Right cardiac atrium (tissue), 5 donors: ENCODE measurements around the gene ZC3H13. TPM values are rescaled to one million over a fixed set of nuclear protein-coding genes. Genes with fewer than 3 reads are reported as not detected.
"Not testable (repeated sequence)": the region's sequence is repeated elsewhere in the genome, so short reads cannot be mapped to it uniquely, and the experiment has no call there.

Experiments used
- ATAC-seq, 2 donors: fragments of 200-7000 bp; cut with Tn5 transposase; one replicate each; pipeline versions ENCODE4 v1.8.0 to v1.9.1; 2020; ENCODE audit warnings: moderate library complexity in 2 of 2, mild to moderate bottlenecking in 1 of 2
- DNase-seq, 3 donors: peaks; one replicate each; pipeline ENCODE4 v3.0.0-alpha.2; 2020
- H3K27ac ChIP-seq: one replicate; pipeline ENCODE4 v1.5.1; 2013; ENCODE audit warnings: mild to moderate bottlenecking, low read length, control low read depth, moderate library complexity
- H3K27me3 ChIP-seq: one replicate; pipeline ENCODE4 v1.6.1; 2013; ENCODE audit not compliant: control insufficient read depth, insufficient read depth
- H3K4me1 ChIP-seq: one replicate; pipeline ENCODE4 v1.6.1; 2013; ENCODE audit warnings: low read length; ENCODE audit not compliant: control insufficient read depth, insufficient read depth
- H3K4me3 ChIP-seq: one replicate; pipeline ENCODE4 v1.5.1; 2013; ENCODE audit warnings: low read length, control low read depth
- H3K9me3 ChIP-seq: one replicate; pipeline ENCODE4 v1.6.1; 2013; ENCODE audit warnings: low read length; ENCODE audit not compliant: control insufficient read depth
- WGBS: extraction: QIAGEN DNeasy Blood & Tissue Kit; methylation state at CpG from one replicate; pipeline ENCODE4 v1.1.7; 2013; 5-methylcytosine and 5-hydroxymethylcytosine counted together
- intact Hi-C, 4 donors: fragments of 100-400 bp; cut with DNase I; formaldehyde crosslinking; loops; one replicate each; pipeline versions ENCODE4 v1.11.0 to v1.14.0; 2022 to 2023
- polyA plus RNA-seq: library from polyadenylated mRNA; stranded (reverse); fragments of 200-250 nt; gene quantifications from one replicate; pipeline ENCODE4 v1.2.3, GENCODE V29; 2013
- total RNA-seq, 4 donors: library from RNA; stranded (reverse); fragmentation: NEBNext Ultra II Directional; extraction: Animal tissue kit (Norgen Biotek cat#: 25700); gene quantifications; one replicate each; pipeline ENCODE4 v1.2.1, GENCODE V29; 2021
- donor health status: healthy with polysubstance abuse.
- donor health status: DM: no; HTN: yes; CAD: no.
- donor health status: DM: no; HTN: no; CAD: no.
- donor health status: DM: no; HTN: yes; CAD: no; lungs with severe emphysema.
- donor health status: DM: yes; HTN: yes; CAD: no.

The ZC3H13 gene
- total and polyA plus RNA-seq, 5 donors: 14.2 to 42.0 (median 34.6) TPM

DNA sequence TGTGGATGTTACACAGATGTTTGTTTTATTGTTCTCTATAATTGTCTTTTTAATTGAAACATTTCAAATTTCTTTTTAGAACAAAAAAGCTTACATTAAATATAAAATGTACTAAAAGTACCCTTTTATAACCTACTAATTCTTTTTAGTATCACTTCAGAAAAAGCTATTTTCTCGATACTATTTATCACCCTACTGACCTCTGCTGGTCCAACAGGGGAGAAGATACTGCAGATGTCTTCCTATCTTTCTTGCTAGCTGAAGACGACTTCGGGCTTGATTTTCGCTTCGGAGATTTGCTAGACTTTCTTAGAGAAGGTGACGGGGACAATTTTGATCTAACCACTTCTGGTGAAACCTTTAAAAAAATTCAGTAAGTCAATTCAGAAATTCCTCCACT lies 42.4 kb downstream of the ZC3H13 start:
- Histone ChIP-seq H3K4me1 (no peaks in the 10 kb centered on the region), H3K27ac (no peak overlapping the region), H3K4me3 (no peak overlapping the region), H3K9me3 (no peaks in the 10 kb centered on the region), H3K27me3 (no peaks in the 10 kb centered on the region)
- ATAC-seq (no peak), DNase-seq (no peak)
- 83% methylated on average over 6 of the region's 6 CpGs for WGBS
- intact Hi-C loops: no loop called here

DNA sequence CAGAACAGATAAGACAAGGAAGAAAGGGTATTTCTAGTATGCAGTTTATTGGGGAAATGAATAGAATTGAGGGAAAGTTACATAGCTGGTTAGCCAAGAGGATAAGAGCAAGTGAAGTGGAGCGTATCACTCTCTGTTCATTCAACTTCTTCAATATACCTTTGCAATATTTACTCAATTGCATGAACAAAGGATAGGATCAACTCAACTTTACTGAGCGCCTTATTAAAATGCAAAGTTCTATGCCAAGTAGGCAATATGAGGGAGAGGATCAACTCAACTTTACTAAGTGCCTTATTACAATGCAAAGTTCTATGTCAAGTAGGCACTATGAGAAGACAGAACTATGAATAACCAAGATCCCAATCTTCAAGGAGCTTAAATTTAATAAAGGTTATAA lies 43.9 kb downstream of the ZC3H13 start:
- ATAC-seq (no peak), DNase-seq (no peak)
- Histone ChIP-seq H3K9me3 (no peaks in the 10 kb centered on the region), H3K27ac (no peak overlapping the region), H3K4me1 (no peaks in the 10 kb centered on the region), H3K4me3 (no peak overlapping the region), H3K27me3 (no peaks in the 10 kb centered on the region)
- whole genome bisulfite sequencing: 96% methylated on average over 2 of the region's 2 CpGs
- intact Hi-C loops: no loop called here

DNA sequence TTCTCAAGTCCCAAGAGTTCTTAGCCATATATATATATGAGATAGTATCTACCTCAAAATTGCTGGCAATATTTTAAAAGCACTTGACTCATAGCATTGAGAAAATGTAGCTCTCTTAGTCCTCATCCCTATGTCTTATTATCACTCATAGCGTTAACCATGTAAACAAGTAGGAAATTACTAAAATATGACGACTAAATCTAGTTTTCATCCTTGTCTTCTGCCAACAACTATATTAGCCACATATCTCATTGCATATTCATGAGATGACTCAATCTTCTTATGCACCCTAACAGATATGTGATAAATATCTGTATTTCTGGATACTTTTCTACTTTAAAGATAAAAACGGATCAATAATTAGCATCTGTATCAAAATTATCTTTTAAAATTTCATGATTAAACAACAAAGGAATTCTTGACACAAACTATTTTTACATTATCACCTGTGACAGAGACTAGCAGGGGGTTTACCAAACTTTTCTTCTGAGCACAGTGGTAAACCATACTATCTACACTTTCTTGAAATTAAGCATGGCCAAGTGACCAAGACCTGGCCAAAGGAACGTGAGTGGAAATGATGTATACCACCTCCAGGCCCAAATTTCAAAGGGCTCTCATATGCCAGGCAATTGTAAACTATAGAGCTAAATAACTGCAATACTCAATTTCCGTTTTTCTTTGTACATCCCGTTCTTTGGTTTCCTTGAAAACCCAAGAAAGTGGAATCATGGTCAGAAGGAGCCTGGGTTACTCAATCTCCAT lies 45.7 kb downstream of the ZC3H13 start:
- intact Hi-C loops: no loop called here
- ATAC-seq: no peak

GRCh38 chr13:46004491-46004890 lies 48.1 kb downstream of the ZC3H13 start:
- Histone ChIP-seq H3K27ac (no peak overlapping the region), H3K4me1 (no peaks in the 10 kb centered on the region), H3K9me3 (no peaks in the 10 kb centered on the region), H3K4me3 (no peak overlapping the region), H3K27me3 (no peaks in the 10 kb centered on the region)
- DNase-seq: no peak
- ATAC-seq: no peak
- intact Hi-C loops: no loop called here
- WGBS: 98% methylated on average over 1 of the region's 1 CpG

More for the DNA sequence above, 45.7 kb downstream of the ZC3H13 start:
- Histone ChIP-seq H3K27me3 (no peaks in the 10 kb centered on the region), H3K4me1 (no peaks in the 10 kb centered on the region), H3K4me3 (no peak overlapping the region), H3K9me3 (no peaks in the 10 kb centered on the region), H3K27ac (no peak overlapping the region)
- no peak for DNase-seq
- 90% methylated on average over 6 of the region's 6 CpGs for WGBS

DNA sequence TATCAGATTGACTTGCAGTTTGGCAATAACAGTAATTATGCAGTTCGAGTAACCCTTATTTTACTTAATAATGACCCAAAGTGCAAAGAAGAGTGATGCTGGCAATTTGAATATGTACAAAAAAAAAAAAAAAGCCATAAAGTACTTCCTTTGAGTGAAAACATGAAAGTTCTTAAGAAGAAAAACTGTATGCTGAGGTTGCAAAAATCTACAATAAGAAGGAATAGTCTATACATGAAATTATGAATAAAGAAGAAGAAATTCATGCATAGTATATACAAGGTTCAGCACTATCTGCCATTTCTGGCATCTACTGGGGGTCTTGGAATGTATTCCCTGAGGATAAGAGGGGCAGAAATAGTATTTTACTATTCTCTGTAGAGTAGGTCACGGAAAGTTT lies 55.9 kb downstream of the ZC3H13 start:
- Histone ChIP-seq H3K9me3 (no peaks in the 10 kb centered on the region), H3K27ac (no peak overlapping the region), H3K4me1 (no peaks in the 10 kb centered on the region), H3K27me3 (no peaks in the 10 kb centered on the region), H3K4me3 (no peak overlapping the region)
- DNase-seq (no peak), ATAC-seq (no peak)
- 90% methylated on average over 2 of the region's 2 CpGs for WGBS
- intact Hi-C loops: no loop called here

DNA sequence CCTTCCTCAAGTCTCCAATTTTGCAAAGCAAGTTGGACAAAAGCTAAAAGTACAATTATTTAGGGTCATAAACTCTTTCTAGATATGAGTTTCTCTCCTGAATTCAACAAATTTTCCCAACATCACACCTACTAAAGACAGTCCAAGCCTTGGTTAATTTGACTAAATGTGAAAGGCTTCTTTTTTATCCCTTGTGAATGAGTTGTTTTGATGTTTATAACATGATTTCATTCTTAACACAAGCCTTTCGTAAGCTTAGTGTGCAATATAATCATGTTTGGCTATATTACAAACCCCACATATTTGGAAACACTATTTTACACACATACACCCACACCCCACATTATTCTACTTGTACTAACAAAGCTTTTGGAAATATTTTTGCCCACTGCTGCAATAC lies 57.3 kb downstream of the ZC3H13 start:
- no peak for ATAC-seq
- intact Hi-C loops: no loop called here

DNA sequence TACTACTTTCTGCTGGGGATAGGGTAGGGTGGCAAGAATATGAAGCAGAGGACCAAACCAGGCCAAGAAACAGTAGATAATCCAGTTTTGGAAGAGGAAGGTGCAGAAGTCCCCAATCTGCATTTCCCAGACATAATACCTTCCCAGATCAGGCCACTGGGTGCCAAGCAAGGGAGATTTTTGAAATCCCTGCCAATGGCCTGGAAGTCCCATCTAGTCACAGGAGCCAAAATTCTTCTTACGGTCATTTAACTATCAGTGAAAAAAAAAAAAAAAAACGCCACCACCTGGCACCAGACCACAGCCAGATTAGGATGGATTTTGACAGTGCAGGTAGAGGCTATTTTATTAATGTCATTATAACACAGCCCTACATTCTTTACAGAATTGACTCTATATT lies 57.8 kb downstream of the ZC3H13 start:
- 68% methylated on average over 2 of the region's 2 CpGs for WGBS
- DNase-seq (no peak), ATAC-seq (no peak)
- intact Hi-C loops: no loop called here
- Histone ChIP-seq H3K27me3 (no peaks in the 10 kb centered on the region), H3K27ac (no peak overlapping the region), H3K9me3 (no peaks in the 10 kb centered on the region), H3K4me1 (no peaks in the 10 kb centered on the region), H3K4me3 (no peak overlapping the region)

More for the DNA sequence above, 57.3 kb downstream of the ZC3H13 start:
- Histone ChIP-seq H3K9me3 (no peaks in the 10 kb centered on the region), H3K27ac (no peak overlapping the region), H3K4me1 (no peaks in the 10 kb centered on the region), H3K4me3 (no peak overlapping the region), H3K27me3 (no peaks in the 10 kb centered on the region)
- 91% methylated on average over 1 of the region's 1 CpG for WGBS
- DNase-seq: no peak

DNA sequence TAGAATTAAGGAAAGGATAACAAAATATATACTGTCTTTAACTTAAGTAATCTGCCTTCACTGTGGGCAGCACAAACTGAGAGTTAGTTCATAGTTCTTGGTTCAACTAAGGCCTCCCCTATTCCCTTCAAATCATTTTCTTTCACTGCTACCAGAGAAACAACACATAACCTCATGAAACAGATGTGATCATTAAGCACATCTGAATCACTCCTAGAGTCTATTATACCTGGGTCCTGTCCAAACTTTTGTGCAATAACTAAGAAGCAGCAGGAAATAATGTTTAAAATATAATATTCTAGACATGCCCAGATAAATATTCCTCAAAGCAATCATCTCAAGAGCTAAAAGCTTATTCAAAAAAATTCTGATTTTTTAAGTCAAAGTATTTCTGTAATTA lies 62.9 kb downstream of the ZC3H13 start:
- no peak overlapping the region for H3K27ac ChIP-seq
- peak in 1 of 2 donors; percentile 34 for ATAC-seq
- DNase-seq: no peak
- no peaks in the 10 kb centered on the region for H3K9me3 ChIP-seq
- H3K4me3 ChIP-seq: no peak overlapping the region
- intact Hi-C loops: no loop called here
- no peaks in the 10 kb centered on the region for H3K4me1 ChIP-seq
- no peaks in the 10 kb centered on the region for H3K27me3 ChIP-seq

- H3K4me3 ChIP-seq, H3K4me1 ChIP-seq, H3K9me3 ChIP-seq, ATAC-seq, H3K27ac ChIP-seq, H3K27me3 ChIP-seq, DNase-seq, intact Hi-C loops: not testable (repeated sequence)
- no CpG with 5 or more reads among the region's 2 CpGs for WGBS
These were observed 71.4 kb downstream of the ZC3H13 start for GRCh38 chr13:45981127-45981526.

GRCh38 chr13:45975337-45975736 lies 77.2 kb downstream of the ZC3H13 start:
- Histone ChIP-seq H3K27me3 (no peaks in the 10 kb centered on the region), H3K27ac (no peak overlapping the region), H3K4me1 (no peaks in the 10 kb centered on the region), H3K9me3 (no peaks in the 10 kb centered on the region), H3K4me3 (no peak overlapping the region)
- ATAC-seq (no peak), DNase-seq (no peak)
- intact Hi-C loops: no loop called here
- 98% methylated on average over 29 of the region's 29 CpGs for WGBS

DNA sequence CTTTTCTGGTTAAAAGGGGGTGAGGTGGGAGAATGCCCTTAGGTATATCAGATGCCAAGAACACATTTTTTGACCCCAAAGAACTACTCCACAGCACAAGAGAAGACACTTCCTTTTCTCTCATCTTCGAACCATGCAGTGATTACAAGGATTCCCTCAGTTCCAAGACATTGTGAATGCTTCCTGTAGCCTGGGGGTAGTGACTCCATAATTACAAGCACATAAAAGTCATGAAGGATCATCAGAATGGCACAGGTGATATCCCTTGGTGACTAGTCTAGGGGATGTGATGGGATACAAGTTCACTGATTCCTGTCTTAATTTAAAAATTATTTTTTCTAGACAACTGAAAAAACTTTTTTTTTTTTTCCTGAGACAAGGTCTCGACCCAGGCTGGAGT lies 78.0 kb downstream of the ZC3H13 start:
- no peaks in the 10 kb centered on the region for H3K9me3 ChIP-seq
- DNase-seq: no peak
- no peak overlapping the region for H3K4me3 ChIP-seq
- H3K27ac ChIP-seq: no peak overlapping the region
- H3K27me3 ChIP-seq: no peaks in the 10 kb centered on the region
- no peaks in the 10 kb centered on the region for H3K4me1 ChIP-seq
- 92% methylated on average over 2 of the region's 2 CpGs for WGBS
- ATAC-seq: no peak
- intact Hi-C loops: no loop called here

DNA sequence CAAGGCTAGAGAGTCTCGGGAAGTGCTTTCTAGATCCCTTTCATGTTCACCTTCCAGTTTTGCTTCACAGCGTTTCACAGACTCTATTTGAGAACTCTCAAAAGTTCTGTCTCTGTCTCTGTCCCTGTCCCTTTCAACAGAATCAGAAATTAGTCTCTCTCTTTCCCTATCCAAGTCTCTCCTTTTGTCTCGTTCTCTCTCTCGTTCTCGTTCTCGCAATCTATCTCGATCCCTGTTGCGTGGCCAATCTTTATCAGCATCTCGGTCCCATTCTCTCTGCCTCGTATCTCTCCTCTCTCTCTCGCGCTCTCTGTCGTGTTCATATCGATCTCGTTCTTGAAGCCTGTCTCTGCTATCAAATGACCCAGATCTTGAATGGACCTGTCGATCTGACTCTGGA lies 85.0 kb downstream of the ZC3H13 start:
- Histone ChIP-seq H3K4me1 (no peaks in the 10 kb centered on the region), H3K27ac (no peak overlapping the region), H3K9me3 (no peaks in the 10 kb centered on the region), H3K27me3 (no peaks in the 10 kb centered on the region), H3K4me3 (no peak overlapping the region)
- DNase-seq (no peak), ATAC-seq (no peak)
- 96% methylated on average over 16 of the region's 16 CpGs for WGBS
- intact Hi-C loops: no loop called here
